ENCODE data around the gene AOPEP.

GRCh38 chr9:94875300-94876020, 149.0 kb downstream of the AOPEP start:
- TF ChIP-seq CTCF (IDR thresholded peaks at IDR 0.05; ENCODE audit: low read length) (no peak), EZH2 (optimal IDR thresholded peaks at IDR 0.05; ENCODE audit: low read depth, low read length) (no peak)

All from MM.1S (cell line).